Caki2 (cell line): Measurements from ENCODE around the gene DCT. TPM values are rescaled to one million over a fixed set of nuclear protein-coding genes. Genes with fewer than 3 reads are reported as not detected.

Source experiments
- DNase-seq: peaks from one replicate; pipeline ENCODE4 v3.0.0-alpha.2; 2015; ENCODE audit warnings: low read depth
- in situ Hi-C: cut with HindIII; loops from 2 replicates; pipeline ENCODE4 v1.10.0; 2016; ENCODE audit warnings: low sequenced_read_pairs, low pct_unique_long_range_greater_than_20kb, mixed read lengths
- total RNA-seq: library from RNA; depleted of rRNA; stranded (reverse); fragments of >200 nt; shearing (Covaris generic); gene quantifications from 2 replicates; pipeline ENCODE4 v1.2.3, GENCODE V29; 2014; ENCODE audit warnings: low replicate concordance; rRNA removed

DCT gene
- total RNA-seq, 1 experiment from 2014 or later: 0.17 TPM

- no peak for DNase-seq
- in situ Hi-C loops: no loop called here
Observed at GRCh38 chr13:94413598-94413944, 65.9 kb downstream of the DCT start.

- in situ Hi-C loops: no loop called here
- DNase-seq: no peak
Observed at GRCh38 chr13:94412870-94413597, 66.4 kb downstream of the DCT start.

- DNase-seq: no peak
- in situ Hi-C loops: no loop called here
Observed at GRCh38 chr13:94411747-94412146, 67.7 kb downstream of the DCT start.

- DNase-seq: no peak
- in situ Hi-C loops: no loop called here
Observed at GRCh38 chr13:94408314-94409036, 71.0 kb downstream of the DCT start.

GRCh38 chr13:94400874-94401273 lies 78.6 kb downstream of the DCT start:
- DNase-seq: no peak
- in situ Hi-C loops: no loop called here

- DNase-seq: no peak
- in situ Hi-C loops: no loop called here
Observed at GRCh38 chr13:94399812-94400211, 79.7 kb downstream of the DCT start.

- in situ Hi-C loops: no loop called here
Observed at GRCh38 chr13:94395860-94396259, 83.6 kb downstream of the DCT start.

GRCh38 chr13:94394723-94395122 lies 84.8 kb downstream of the DCT start:
- in situ Hi-C loops: no loop called here
- no peak for DNase-seq

More at GRCh38 chr13:94395860-94396259, 83.6 kb downstream of the DCT start:
- DNase-seq: no peak

GRCh38 chr13:94390881-94391280 lies 88.6 kb downstream of the DCT start:
- no peak for DNase-seq
- in situ Hi-C loops: no loop called here

- in situ Hi-C loops: no loop called here
- DNase-seq: no peak
Observed at GRCh38 chr13:94389604-94390351, 89.7 kb downstream of the DCT start.

GRCh38 chr13:94387047-94387446 lies 92.4 kb downstream of the DCT start:
- no peak for DNase-seq
- in situ Hi-C loops: no loop called here

Other genes with a start within 250 kb of the DCT start
- 11.4 and 14.7 TPM in 2 replicates for gene TGDS, start 116.5 kb upstream of the DCT start, total RNA-seq
- gene GPR180, start 122.2 kb upstream of the DCT start, total RNA-seq: 6.9 and 7.4 TPM in 2 replicates
- not detected in 2 replicates for gene SOX21, start 232.9 kb upstream of the DCT start, total RNA-seq